ENCODE results near the gene SLC5A5.
"Not testable (repeated sequence)": the region's sequence is repeated elsewhere in the genome, so short reads cannot be mapped to it uniquely, and the experiment has no call there.

The SLC5A5 gene

GRCh38 chr19:17881701-17882100 is 10.0 kb downstream of the SLC5A5 start:
- no peak overlapping the region for H3K4me3 ChIP-seq (ENCODE audit: low read depth in 1 of 2, low read length in 2 of 2)
- H3K9ac ChIP-seq (ENCODE audit: low read length), result no peak overlapping the region
- H3K36me3 ChIP-seq (ENCODE audit: insufficient read depth, low read length), result no peaks in the 10 kb centered on the region
- H3K4me1 ChIP-seq (ENCODE audit: insufficient read depth, low read length), result no peaks in the 10 kb centered on the region
- no peaks in the 10 kb centered on the region for H3K9me3 ChIP-seq (ENCODE audit: low read length)
- peaks cover 0 to 5% of the 10 kb centered on the region in 2 donors for H3K27me3 ChIP-seq (ENCODE audit: control insufficient read depth in 1 of 2, insufficient read depth in 2 of 2, low read length in 2 of 2)
- H3K27ac ChIP-seq (ENCODE audit: low read depth, low read length), result no peak overlapping the region

- no peak overlapping the region for H3K4me3 ChIP-seq (ENCODE audit: low read depth in 1 of 2, low read length in 2 of 2)
- no peaks in the 10 kb centered on the region for H3K9me3 ChIP-seq (ENCODE audit: low read length)
- H3K27ac ChIP-seq (ENCODE audit: low read depth, low read length), result no peak overlapping the region
- no peaks in the 10 kb centered on the region for H3K36me3 ChIP-seq (ENCODE audit: insufficient read depth, low read length)
- no peaks in the 10 kb centered on the region for H3K4me1 ChIP-seq (ENCODE audit: insufficient read depth, low read length)
- H3K9ac ChIP-seq (ENCODE audit: low read length), result no peak overlapping the region
- peaks cover 0 to 5% of the 10 kb centered on the region in 2 donors for H3K27me3 ChIP-seq (ENCODE audit: control insufficient read depth in 1 of 2, insufficient read depth in 2 of 2, low read length in 2 of 2)
Observed at GRCh38 chr19:17883627-17884410, 12.1 kb downstream of the SLC5A5 start.

- H3K4me1 ChIP-seq (ENCODE audit: insufficient read depth, low read length), result no peaks in the 10 kb centered on the region
- no peaks in the 10 kb centered on the region for H3K36me3 ChIP-seq (ENCODE audit: insufficient read depth, low read length)
- no peak overlapping the region for H3K27ac ChIP-seq (ENCODE audit: low read depth, low read length)
- H3K9ac ChIP-seq (ENCODE audit: low read length), result no peak overlapping the region
- H3K4me3 ChIP-seq (ENCODE audit: low read depth in 1 of 2, low read length in 2 of 2), result no peak overlapping the region
- H3K9me3 ChIP-seq (ENCODE audit: low read length), result no peaks in the 10 kb centered on the region
- peaks cover 0 to 5% of the 10 kb centered on the region in 2 donors for H3K27me3 ChIP-seq (ENCODE audit: control insufficient read depth in 1 of 2, insufficient read depth in 2 of 2, low read length in 2 of 2)
Observed at GRCh38 chr19:17886515-17886914, 14.8 kb downstream of the SLC5A5 start.

GRCh38 chr19:17887221-17887620 is 15.5 kb downstream of the SLC5A5 start:
- not testable (repeated sequence) for H3K4me1 ChIP-seq (ENCODE audit: insufficient read depth, low read length)

GRCh38 chr19:17888260-17888659 is 16.5 kb downstream of the SLC5A5 start:
- no peaks in the 10 kb centered on the region for H3K9me3 ChIP-seq (ENCODE audit: low read length)
- no peak overlapping the region for H3K27ac ChIP-seq (ENCODE audit: low read depth, low read length)
- H3K36me3 ChIP-seq (ENCODE audit: insufficient read depth, low read length), result no peaks in the 10 kb centered on the region
- no peak overlapping the region for H3K4me3 ChIP-seq (ENCODE audit: low read depth in 1 of 2, low read length in 2 of 2)
- H3K9ac ChIP-seq (ENCODE audit: low read length), result no peak overlapping the region
- peaks cover 0 to 5% of the 10 kb centered on the region in 2 donors for H3K27me3 ChIP-seq (ENCODE audit: control insufficient read depth in 1 of 2, insufficient read depth in 2 of 2, low read length in 2 of 2)
- H3K4me1 ChIP-seq (ENCODE audit: insufficient read depth, low read length), result no peaks in the 10 kb centered on the region

More at GRCh38 chr19:17887221-17887620, 15.5 kb downstream of the SLC5A5 start:
- H3K27me3 ChIP-seq (ENCODE audit: control insufficient read depth in 1 of 2, insufficient read depth in 2 of 2, low read length in 2 of 2); H3K4me3 ChIP-seq (ENCODE audit: low read depth in 1 of 2, low read length in 2 of 2); H3K36me3 ChIP-seq (ENCODE audit: insufficient read depth, low read length); H3K9ac ChIP-seq (ENCODE audit: low read length); H3K9me3 ChIP-seq (ENCODE audit: low read length); H3K27ac ChIP-seq (ENCODE audit: low read depth, low read length): not testable (repeated sequence)

GRCh38 chr19:17889609-17890214 is 18.0 kb downstream of the SLC5A5 start:
- no peaks in the 10 kb centered on the region for H3K4me1 ChIP-seq (ENCODE audit: insufficient read depth, low read length)
- no peaks in the 10 kb centered on the region for H3K9me3 ChIP-seq (ENCODE audit: low read length)
- H3K4me3 ChIP-seq (ENCODE audit: low read depth in 1 of 2, low read length in 2 of 2), result no peak overlapping the region

GRCh38 chr19:17893766-17894165 is 22.0 kb downstream of the SLC5A5 start:
- Histone ChIP-seq H3K36me3 (ENCODE audit: insufficient read depth, low read length) (no peaks in the 10 kb centered on the region), H3K9ac (ENCODE audit: low read length) (no peak overlapping the region), H3K4me3 (ENCODE audit: low read depth in 1 of 2, low read length in 2 of 2) (no peak overlapping the region), H3K27ac (ENCODE audit: low read depth, low read length) (no peak overlapping the region), H3K4me1 (ENCODE audit: insufficient read depth, low read length) (no peaks in the 10 kb centered on the region), H3K27me3 (ENCODE audit: control insufficient read depth in 1 of 2, insufficient read depth in 2 of 2, low read length in 2 of 2) (no peaks in the 10 kb centered on the region), H3K9me3 (ENCODE audit: low read length) (no peaks in the 10 kb centered on the region)

More at GRCh38 chr19:17889609-17890214, 18.0 kb downstream of the SLC5A5 start:
- Histone ChIP-seq H3K27me3 (ENCODE audit: control insufficient read depth in 1 of 2, insufficient read depth in 2 of 2, low read length in 2 of 2) (no peaks in the 10 kb centered on the region), H3K9ac (ENCODE audit: low read length) (no peak overlapping the region), H3K36me3 (ENCODE audit: insufficient read depth, low read length) (no peaks in the 10 kb centered on the region), H3K27ac (ENCODE audit: low read depth, low read length) (no peak overlapping the region)

- Histone ChIP-seq H3K4me1 (ENCODE audit: insufficient read depth, low read length) (no peaks in the 10 kb centered on the region), H3K27me3 (ENCODE audit: control insufficient read depth in 1 of 2, insufficient read depth in 2 of 2, low read length in 2 of 2) (no peaks in the 10 kb centered on the region), H3K36me3 (ENCODE audit: insufficient read depth, low read length) (no peaks in the 10 kb centered on the region), H3K9ac (ENCODE audit: low read length) (no peak overlapping the region), H3K27ac (ENCODE audit: low read depth, low read length) (no peak overlapping the region), H3K4me3 (ENCODE audit: low read depth in 1 of 2, low read length in 2 of 2) (no peak overlapping the region), H3K9me3 (ENCODE audit: low read length) (no peaks in the 10 kb centered on the region)
Observed at GRCh38 chr19:17902701-17903100, 31.0 kb downstream of the SLC5A5 start.

GRCh38 chr19:17908244-17908643 is 36.5 kb downstream of the SLC5A5 start:
- no peaks in the 10 kb centered on the region for H3K27me3 ChIP-seq (ENCODE audit: control insufficient read depth in 1 of 2, insufficient read depth in 2 of 2, low read length in 2 of 2)
- H3K4me1 ChIP-seq (ENCODE audit: insufficient read depth, low read length), result no peaks in the 10 kb centered on the region
- no peak overlapping the region for H3K9ac ChIP-seq (ENCODE audit: low read length)
- H3K27ac ChIP-seq (ENCODE audit: low read depth, low read length), result no peak overlapping the region
- peaks cover 5% of the 10 kb centered on the region for H3K9me3 ChIP-seq (ENCODE audit: low read length)
- no peak overlapping the region for H3K4me3 ChIP-seq (ENCODE audit: low read depth in 1 of 2, low read length in 2 of 2)
- no peaks in the 10 kb centered on the region for H3K36me3 ChIP-seq (ENCODE audit: insufficient read depth, low read length)

- H3K36me3 ChIP-seq (ENCODE audit: insufficient read depth, low read length), result no peaks in the 10 kb centered on the region
- no peak overlapping the region for H3K27ac ChIP-seq (ENCODE audit: low read depth, low read length)
- peaks cover 5% of the 10 kb centered on the region for H3K9me3 ChIP-seq (ENCODE audit: low read length)
- H3K4me3 ChIP-seq (ENCODE audit: low read depth in 1 of 2, low read length in 2 of 2), result no peak overlapping the region
- no peaks in the 10 kb centered on the region for H3K27me3 ChIP-seq (ENCODE audit: control insufficient read depth in 1 of 2, insufficient read depth in 2 of 2, low read length in 2 of 2)
- no peaks in the 10 kb centered on the region for H3K4me1 ChIP-seq (ENCODE audit: insufficient read depth, low read length)
- H3K9ac ChIP-seq (ENCODE audit: low read length), result no peak overlapping the region
Observed at GRCh38 chr19:17909003-17909732, 37.4 kb downstream of the SLC5A5 start.

- no peaks in the 10 kb centered on the region for H3K4me1 ChIP-seq (ENCODE audit: insufficient read depth, low read length)
- H3K27me3 ChIP-seq (ENCODE audit: control insufficient read depth in 1 of 2, insufficient read depth in 2 of 2, low read length in 2 of 2), result no peaks in the 10 kb centered on the region
- no peak overlapping the region for H3K9ac ChIP-seq (ENCODE audit: low read length)
- H3K27ac ChIP-seq (ENCODE audit: low read depth, low read length), result no peak overlapping the region
- no peak overlapping the region for H3K4me3 ChIP-seq (ENCODE audit: low read depth in 1 of 2, low read length in 2 of 2)
- H3K36me3 ChIP-seq (ENCODE audit: insufficient read depth, low read length), result no peaks in the 10 kb centered on the region
- peaks cover 5% of the 10 kb centered on the region for H3K9me3 ChIP-seq (ENCODE audit: low read length)
Observed at GRCh38 chr19:17910791-17911360, 39.1 kb downstream of the SLC5A5 start.
